Gastroesophageal sphincter (tissue), 3 donors: ENCODE measurements around the gene APBA2.

Experiments used
- EP300 ChIP-seq: sonication (generic); formaldehyde crosslinking; IDR thresholded peaks from one replicate; pipeline ENCODE4 v1.6.1; 2017; ENCODE audit warnings: antibody characterized with exemption, mild to moderate bottlenecking
- POLR2A ChIP-seq, 2 donors: fragments of 450-650 bp; IDR thresholded peaks; one replicate each; pipeline ENCODE4 v1.6.1; 2017; ENCODE audit warnings: antibody characterized with exemption in 2 of 2, mild to moderate bottlenecking in 2 of 2, moderate library complexity in 1 of 2
- TF ChIP-seq, protein P1 (sequence below), 4 experiments: fragments of 200-600 bp in 2 of 4; fragments of 450-650 bp in 2 of 4; sonication (generic) in 1 of 4; IDR thresholded peaks; one replicate each; pipeline ENCODE4 v1.5.1; 2017 to 2019; ENCODE audit warnings: antibody characterized with exemption in 4 of 4, mild to moderate bottlenecking in 2 of 4, moderate library complexity in 2 of 4

- no peak for TF ChIP-seq POLR2A (IDR thresholded peaks at IDR 0.05)
- TF ChIP-seq, protein P1, sequence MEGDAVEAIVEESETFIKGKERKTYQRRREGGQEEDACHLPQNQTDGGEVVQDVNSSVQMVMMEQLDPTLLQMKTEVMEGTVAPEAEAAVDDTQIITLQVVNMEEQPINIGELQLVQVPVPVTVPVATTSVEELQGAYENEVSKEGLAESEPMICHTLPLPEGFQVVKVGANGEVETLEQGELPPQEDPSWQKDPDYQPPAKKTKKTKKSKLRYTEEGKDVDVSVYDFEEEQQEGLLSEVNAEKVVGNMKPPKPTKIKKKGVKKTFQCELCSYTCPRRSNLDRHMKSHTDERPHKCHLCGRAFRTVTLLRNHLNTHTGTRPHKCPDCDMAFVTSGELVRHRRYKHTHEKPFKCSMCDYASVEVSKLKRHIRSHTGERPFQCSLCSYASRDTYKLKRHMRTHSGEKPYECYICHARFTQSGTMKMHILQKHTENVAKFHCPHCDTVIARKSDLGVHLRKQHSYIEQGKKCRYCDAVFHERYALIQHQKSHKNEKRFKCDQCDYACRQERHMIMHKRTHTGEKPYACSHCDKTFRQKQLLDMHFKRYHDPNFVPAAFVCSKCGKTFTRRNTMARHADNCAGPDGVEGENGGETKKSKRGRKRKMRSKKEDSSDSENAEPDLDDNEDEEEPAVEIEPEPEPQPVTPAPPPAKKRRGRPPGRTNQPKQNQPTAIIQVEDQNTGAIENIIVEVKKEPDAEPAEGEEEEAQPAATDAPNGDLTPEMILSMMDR (IDR thresholded peaks at IDR 0.05): no peak
- no peak for TF ChIP-seq EP300
These were observed 595 bp upstream of the APBA2 start for GRCh38 chr15:28885128-28885629.
